Measurements from ENCODE around the gene NEDD4L.
"Not testable (repeated sequence)": the region's sequence is repeated elsewhere in the genome, so short reads cannot be mapped to it uniquely, and the experiment has no call there.

The NEDD4L gene

DNA sequence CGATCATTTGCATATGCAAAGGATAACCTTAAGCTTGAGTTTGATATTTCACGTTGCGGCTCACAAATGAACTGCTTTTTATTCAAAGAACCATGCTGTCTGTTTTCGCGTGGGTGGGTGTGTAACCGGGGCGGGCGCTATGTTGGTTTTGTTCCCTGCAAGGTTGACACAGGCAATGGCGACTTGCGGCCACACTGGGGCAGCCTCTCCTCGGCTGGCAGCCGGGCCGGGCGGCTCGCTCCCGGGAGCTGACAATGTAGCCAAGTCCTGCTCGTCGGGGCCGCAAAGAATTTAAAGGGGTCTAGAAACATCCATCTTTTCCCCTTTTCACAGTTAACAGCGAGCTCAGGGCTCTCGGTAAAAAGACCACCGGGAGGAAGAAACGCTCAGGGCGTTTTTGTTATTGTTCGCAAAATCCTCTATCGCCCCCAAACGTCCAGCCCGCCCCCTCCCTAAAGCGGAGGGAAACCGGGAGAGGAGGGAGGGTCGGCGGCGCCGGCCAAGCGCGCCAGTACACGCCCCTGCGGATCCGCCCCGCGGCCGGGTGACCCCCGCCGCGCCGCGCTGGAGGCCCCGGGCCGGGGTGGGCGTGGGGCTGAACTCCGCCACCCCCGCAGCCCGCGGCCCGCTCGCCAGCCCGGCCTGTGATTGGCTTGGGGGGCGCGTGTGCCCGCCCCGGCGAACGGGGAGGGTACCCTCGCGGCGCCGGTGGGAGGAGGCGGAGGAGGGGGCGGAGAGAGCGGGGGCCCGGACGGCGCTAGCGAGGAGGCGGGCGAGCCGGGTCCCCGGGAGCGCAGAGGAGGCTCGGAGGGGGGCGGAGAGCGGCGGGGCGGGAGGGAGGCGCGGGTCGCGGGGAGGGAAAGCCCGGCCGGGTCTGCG is at the start of gene NEDD4L:
NEDD4L (plus strand) TSS at position 736 of the 879 bp plus-strand sequence. CDS start 435 bp downstream, outside the sequence.
- peak; percentile 49 for DNase-seq (ENCODE audit: low read depth)

DNA sequence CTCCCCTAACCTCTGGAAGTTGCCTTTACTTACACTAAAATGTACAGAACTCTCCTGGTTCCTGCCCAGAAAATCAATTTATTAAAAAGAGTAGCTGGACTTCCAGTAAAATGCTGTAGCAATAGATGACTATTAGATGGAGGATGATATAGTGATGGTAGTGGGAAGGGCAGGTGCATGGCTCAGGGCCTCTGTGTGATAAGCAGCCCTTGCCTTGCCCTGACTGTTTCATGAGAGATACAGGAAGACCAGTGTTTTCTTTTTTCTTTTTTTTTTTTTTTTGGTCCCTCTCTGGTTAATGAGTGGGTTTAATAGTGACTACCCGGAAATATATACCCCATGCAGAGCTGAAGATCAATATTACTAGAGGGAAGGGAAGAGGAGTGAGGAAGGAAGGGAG is 48.7 kb upstream of the NEDD4L start:
- DNase-seq (ENCODE audit: low read depth), result no peak

DNA sequence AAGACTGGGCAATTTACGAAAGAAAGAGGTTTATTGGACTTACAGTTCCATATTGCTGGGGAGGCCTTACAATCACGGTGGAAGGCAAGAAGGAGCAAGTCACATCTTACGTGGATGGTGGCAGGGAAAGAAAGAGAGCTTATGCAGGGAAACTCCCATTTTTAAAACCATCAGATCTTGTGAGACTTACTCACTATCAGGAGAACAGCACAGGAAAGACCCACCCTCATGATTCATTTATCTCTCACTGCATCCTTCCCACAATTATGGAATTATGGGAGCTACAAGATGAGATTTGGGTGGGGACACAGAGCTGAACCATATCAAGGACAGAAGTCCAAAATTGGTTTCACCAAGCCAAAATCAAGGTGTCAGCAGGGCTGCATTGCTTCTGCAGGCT is 47.1 kb upstream of the NEDD4L start:
- DNase-seq (ENCODE audit: low read depth), result not testable (repeated sequence)

DNA sequence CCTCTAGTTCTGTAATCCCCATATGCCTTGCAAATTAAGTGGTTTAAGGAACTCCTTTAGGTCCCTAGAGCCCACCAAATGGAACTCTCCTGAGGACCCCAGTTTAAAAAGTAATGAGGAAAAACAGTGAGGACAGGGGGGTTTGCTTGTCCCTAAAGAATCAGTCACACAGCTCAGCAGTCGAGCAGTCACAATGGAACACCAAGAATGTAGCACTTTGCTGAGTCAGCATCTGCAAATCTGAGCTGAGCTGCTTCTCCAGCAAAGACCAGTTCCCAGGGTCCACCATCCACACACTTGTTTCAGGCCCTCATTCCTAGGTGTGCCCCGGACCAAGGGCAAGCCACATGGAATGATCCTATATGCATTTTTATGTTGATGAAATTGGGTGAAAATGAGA is 46.2 kb upstream of the NEDD4L start:
- DNase-seq (ENCODE audit: low read depth), result no peak

DNA sequence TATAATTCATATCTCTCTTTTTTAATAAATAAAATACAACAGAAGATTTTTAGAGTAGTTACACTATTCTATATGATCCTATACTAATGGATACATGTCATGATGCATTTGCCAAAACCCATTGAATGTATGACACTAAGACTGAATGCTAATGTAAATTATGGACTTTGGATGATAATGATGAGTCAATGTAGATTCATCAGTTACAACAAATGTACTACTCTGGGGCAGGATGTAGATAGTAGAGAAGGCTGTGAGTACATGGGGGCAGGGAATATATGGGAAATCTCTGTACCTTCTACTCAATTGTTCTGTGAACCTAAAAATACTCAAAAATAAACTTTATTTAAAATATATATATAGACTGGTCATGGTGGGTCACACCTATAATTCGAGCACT is 45.6 kb upstream of the NEDD4L start:
- no peak for DNase-seq (ENCODE audit: low read depth)

DNA sequence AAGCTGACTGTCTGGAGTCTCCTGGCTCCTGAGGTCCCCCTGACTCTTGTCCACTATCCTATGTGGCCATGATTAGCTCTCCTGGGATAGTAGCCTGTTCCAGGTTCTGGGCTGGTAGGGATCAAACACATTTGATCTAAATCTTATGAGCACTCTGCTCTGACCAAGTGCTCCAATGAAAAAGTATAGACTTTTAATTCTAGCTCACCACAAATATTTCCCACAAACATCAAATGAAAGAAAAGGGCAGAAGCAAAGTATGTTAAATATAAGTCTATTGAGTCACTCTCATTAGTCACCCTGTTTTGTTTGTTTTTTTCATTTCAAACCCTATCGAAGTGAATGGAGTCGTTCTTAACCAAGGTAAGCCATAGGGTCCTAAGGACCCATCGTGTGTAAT is 39.7 kb upstream of the NEDD4L start:
- DNase-seq (ENCODE audit: low read depth), result no peak

DNA sequence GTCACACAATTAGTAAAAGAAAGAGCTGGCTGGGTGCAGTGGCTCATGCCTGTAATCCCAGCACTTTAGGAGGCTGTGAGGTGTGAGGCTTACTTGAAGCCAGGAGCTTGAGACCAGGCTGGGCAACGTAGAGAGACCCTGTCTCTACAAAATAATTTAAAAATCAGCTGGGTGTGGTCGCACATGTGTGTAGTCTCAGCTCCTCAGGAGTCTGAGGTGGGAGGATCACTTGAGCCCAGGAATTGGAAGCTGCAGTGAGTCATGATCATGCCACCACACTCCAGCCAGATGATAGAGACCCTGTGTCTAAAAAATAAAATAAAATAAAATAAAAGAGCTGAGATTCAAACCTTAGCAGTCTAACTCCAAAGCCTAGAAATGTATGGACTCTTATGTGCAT is 39.0 kb upstream of the NEDD4L start:
- DNase-seq (ENCODE audit: low read depth), result no peak

DNA sequence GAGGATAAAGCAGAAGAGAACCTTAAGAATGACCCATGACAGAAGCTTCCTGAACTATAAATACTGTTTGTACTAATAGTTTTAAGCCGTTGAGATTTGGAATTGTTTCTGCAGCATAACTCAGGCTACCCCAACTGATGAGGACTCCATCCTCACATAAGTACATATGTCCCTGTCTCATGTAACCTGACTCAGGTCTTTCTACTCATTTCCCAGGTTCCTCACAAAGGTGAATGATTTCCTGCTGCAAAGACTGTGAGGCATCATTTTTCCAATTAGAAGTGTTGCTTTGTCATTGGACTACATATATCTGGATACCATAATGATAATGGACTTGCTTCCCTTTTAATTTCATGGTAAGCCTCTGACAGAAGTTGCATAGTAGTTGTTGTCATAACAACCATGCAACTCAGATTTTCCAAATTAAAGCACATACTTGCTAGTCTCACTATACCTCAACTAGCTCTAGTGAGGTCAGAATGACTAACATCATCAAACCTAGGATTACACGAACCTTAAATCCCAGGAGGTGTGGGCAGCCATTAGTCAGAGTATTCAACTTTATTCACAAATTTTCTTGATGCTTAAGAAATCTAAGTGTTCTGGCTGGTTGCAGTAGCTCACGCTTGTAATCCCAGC is 38.0 kb upstream of the NEDD4L start:
- no peak for DNase-seq (ENCODE audit: low read depth)

DNA sequence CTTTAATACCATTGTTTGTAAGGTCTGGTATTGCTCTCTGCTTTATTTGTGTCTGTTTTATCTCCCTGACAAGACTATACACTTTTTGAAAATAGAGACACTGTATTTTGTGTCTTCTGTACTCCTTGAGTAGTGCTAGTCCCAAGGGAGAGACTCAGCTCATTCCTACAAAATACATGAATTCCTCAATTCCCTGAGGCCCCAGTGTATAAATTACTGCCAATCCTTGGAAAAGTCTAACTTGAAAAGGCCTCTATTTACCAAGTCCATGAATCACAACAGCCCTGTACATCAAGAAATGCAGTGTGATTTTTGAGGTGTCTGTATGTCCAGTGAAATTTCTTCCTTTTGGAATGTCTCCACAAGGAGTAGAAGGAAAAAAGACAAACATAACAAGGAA is 34.9 kb upstream of the NEDD4L start:
- DNase-seq (ENCODE audit: low read depth), result no peak

DNA sequence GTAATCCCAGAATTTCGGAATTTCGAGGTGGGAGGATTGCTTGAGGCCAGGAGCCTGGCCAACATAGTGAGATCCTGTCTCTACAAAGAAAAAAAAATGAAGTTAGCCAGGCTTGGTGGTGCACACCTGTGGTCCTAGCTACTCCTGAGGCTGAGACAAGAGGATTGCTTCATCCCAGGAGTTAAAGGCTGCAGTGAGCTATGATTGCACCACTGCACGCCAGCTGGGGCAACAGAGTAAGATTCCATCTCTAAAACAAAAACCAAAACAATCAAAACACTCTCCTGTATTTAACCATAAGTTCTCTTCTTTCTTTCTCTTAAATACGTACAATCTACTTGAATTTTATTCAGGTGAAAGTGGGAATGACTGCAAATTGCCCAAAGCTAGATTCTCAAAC is 33.8 kb upstream of the NEDD4L start:
- DNase-seq (ENCODE audit: low read depth), result no peak

DNA sequence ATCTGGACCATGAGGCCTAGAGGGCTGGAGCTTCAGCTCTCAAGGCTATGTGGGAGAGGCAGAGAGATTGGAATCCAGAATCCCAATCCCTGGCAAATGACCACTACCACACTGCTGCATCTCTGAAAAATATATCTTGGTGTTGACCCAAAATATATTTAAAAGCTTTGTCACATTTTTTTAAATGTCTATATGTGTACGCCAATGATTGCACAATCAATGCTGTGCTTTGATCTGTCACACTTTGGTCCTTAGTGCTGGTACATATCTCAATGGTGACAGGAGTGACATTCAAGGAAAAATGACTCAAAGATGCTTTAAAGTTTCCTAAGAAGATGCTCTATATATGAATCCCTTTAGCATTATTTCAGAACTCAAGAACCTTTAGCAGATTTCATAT is 31.7 kb upstream of the NEDD4L start:
- DNase-seq (ENCODE audit: low read depth), result no peak

DNA sequence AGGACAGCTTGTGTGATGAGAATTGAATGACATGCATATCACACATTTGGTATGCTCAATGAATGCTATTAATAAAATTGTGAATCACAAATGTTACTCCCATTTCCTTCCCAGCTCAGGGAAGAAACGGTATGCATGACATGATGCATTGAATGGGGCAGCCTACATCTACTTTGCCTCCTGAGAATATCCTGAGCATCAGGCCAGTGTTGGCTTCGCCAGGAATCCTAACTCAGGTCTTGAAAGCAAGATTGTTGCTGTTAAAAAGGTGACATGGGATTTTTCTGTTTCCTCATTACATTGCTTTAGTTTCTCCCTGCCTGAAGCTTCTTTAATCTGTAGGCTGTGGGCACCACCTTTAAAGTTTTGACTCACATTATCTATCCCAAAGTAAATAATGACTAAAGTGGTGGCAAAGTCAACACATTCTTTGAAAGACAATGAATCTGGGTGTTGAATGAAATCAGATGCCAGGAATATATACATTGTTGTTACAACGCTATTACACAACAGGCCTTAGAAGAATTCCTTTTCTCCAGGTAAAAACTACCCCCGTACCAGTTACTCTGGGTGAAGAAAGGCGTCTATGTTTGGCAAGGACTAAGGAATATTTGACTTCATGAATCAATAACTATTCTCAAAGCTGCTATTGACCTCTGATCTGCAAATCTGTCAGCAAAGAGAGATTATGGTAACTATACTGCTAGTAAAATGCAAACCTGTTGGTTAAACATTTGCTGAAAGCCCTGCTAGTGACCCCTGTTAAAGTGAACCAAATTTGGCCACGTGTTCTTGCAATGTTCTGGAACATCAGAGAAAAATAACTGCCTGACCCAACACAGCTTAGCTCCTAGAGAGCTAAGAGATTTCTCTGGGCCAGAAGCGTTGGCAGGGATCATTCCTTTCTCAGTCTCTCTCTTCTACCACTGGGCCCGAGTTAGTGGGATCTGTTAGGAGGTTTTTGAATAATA is 30.5 kb upstream of the NEDD4L start:
- DNase-seq (ENCODE audit: low read depth), result no peak

DNA sequence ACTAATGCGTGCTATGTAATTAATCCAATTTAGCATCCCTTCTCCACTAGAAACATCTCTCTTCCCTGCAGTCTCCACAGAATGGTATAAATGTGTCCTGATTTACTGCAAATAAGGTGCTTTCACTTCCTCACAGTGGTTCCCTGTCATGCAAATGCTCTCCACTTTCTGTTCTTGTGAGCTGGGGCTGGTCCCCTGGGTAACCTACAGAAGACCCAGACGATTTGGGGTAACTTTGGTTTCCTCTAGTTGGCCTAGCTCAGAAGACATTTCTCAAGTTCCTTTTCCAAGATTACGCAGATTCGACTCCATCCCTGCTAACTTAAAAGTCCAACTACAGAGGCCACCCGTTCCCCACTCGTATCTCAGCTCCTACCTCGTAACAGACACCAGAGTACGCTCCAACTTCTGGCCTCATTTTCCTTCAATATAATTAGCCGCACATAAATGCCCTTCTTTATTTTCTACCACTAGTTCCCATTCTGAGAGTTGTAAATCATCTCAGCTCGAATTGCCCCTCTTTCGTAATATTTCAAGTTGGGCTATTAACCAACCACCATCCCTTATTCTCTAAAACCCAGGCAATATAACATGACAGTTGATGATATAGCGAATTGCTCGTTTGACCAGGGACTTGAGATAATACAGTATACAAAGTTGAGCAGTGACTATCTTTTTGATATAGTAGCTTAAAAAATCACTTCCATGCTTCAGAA is 28.8 kb upstream of the NEDD4L start:
- DNase-seq (ENCODE audit: low read depth), result no peak

DNA sequence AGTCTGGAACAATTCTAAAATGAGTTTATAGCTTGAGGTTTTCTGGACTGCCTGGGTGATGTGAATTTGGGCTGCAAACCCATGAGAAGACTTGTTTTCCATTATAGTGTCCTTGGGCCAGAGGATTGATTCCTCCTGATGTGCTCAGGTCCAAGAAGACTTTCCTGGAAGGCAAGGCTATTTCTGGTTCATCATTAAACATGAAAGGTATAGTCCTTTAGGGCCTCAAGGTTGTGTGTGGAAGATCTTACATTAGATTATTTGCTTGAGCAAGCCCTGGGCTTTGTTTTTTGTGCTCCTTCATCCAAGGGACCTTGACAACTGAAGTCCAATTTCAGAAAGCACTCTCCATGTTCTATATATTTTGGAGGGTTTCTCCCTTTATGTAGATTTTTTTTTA is 26.8 kb upstream of the NEDD4L start:
- DNase-seq (ENCODE audit: low read depth), result no peak

DNA sequence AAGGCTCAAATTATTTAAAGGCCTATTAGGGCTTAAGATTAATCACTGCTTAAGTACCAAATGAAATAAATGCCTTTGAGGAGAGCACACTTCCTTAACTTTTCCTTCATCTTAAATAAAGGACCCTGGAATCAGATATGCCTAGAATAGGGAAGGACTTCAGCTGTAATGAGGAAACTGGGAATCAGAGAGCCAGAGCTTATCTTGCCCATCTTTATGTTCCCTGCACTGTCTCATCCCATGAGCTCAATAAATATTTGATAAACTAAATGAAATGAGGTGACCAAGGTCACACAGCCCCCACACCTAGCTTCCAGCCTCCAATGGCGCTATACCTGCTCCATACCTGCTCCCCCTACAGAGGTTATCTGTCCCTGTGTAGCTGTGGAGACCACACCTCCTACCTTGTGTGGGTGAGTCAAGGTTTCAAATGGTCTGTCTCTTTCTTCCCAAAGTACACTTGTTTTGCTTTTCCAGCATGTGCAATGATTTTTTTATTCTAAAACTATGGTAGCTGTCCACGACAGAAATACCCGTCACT is 23.4 kb upstream of the NEDD4L start:
- no peak for DNase-seq (ENCODE audit: low read depth)

DNA sequence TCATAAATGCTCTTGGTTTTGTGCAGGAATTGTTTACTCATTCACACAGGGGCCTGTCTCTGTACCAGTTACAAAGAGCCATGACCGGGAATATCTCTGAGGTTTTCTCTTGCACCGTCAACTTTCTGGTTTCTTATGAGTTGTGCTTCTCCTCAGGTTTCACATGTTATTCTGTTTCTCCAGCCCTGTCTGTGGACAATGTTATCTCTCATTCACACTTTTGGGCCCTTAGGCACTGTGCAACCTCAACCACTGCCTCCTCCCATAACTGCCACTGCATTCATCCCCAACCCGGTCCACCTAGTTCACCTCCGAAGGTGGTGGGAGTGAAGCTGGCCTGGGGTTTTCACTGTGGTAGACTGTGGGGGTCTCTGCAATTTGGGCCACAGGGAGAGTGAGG is 22.5 kb upstream of the NEDD4L start:
- no peak for DNase-seq (ENCODE audit: low read depth)

DNA sequence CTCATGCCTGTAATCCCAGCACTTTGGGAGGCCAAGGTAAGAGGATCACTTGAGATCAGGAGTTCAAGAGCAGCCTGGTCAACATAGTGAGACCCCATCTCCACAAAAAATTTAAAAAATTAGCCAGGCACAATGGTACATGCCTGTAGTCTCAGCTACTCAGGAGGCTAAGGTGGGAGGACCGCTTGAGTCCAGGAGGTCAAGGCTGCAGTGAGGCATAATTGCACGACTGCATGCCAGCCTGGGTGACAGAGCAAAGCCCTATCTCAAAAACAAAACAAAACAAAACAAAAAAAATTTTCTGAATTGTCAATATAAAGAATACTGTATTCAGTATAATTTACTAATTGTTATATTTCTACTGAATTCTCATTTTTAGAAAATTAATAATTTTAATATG is 20.9 kb upstream of the NEDD4L start:
- no peak for DNase-seq (ENCODE audit: low read depth)

DNA sequence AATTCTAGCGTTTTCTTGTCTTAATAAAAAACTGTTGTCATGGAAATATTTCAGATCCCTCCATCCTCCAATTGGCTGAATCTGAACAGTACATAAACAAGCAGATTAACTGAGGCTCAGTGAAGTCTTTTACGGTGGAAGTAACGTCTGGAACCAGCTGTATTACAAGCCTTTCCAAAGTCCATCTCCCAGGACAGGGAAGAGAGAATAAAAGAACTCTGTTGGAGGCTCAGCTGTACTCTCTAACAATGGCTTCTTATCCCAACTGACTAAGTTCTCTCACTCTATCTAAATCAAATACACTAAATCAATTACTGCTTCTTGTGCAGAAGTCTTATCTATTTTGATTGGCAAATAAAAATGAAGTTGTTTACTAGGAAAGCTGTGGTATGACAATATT is 19.9 kb upstream of the NEDD4L start:
- DNase-seq (ENCODE audit: low read depth), result no peak

DNA sequence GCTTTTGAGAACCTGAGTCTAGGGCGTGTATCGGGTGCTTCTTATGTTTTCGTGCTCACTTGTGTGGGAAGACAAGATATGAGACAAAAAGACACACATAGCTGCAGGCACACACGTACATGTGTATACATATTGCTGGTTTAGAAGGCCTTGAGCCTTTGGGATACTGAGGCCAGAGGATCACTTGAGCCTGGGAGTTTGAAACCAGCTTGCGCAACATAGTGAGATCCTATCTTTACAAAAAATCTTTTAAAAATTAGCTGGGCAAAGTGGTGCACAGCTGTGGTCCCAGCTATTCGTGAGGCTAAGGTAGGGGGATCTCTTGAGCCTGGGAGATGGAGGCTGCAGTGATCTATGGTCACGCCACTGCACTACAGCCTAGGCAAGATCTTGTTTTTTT is 18.8 kb upstream of the NEDD4L start:
- no peak for DNase-seq (ENCODE audit: low read depth)

DNA sequence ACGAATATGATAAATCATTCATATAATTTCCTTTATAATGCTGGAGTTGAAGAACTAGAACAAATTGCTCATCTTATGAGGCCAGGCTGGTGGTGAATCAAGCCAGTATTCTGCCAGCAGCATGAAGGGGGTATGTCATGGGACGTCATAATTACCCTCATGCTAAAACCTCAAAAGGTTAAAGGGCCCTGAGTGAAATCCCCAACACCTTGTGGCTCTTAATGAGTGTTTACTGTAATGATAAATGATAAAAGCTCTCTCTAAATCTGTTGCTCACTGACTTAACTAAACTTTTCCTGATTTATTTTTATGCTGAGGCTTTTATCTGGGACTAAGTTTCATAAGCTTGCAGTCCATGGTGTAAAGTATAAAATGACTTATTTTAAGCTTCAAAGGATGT is 18.3 kb upstream of the NEDD4L start:
- no peak for DNase-seq (ENCODE audit: low read depth)

DNA sequence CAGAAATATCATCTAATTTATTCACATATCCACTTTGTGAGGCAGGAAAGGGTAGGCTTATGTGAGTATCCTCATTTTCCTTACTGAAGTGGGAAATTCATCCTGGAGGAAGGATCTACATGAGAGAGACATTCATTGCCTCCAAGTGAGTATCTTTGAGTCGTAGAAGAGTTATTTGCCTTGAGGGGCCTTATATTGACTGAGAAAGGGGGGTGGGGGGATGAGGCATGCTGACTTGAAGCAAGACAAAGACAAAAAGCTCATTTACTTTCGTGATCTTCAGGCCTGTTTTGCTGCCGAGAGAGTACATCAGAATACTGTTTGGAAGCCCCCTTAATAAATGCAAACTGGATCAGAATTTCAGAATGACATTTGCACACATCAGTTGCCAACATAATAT is 17.6 kb upstream of the NEDD4L start:
- DNase-seq (ENCODE audit: low read depth), result no peak

DNA sequence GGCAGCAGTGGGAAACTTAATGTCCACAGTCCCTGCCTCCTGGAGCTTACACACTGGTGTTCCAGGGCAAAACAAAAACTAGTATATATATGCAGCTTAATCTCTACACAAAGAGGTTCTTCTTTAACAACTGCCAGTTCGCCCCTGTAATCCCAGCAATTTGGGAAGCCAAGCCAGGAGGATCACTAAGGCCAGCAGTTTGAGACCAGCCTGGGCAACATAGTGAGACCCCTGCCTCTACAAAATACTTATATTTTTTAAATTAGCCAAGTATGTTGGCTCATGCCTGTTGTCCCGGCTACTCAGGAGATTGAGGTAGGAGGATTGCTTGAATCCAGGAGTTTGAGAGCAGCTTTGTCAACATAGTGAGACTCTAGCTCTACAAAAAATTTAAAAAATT is 17.2 kb upstream of the NEDD4L start:
- no peak for DNase-seq (ENCODE audit: low read depth)
